Mononuclear cell (primary cell): ENCODE results near the gene LAG3. TPM values are rescaled to one million over a fixed set of nuclear protein-coding genes. Genes with fewer than 3 reads are reported as not detected.
A peak's percentile ranks its signal among the peaks of the same experiment; 100 is the strongest.

Experiments
- H3K27me3 ChIP-seq: 2 replicates; pipeline ENCODE4 v1.6.0; 2011; ENCODE audit warnings: low read length, control low read depth; ENCODE audit not compliant: insufficient read depth
- H3K4me1 ChIP-seq: 2 replicates; pipeline ENCODE4 v1.5.1; 2011; ENCODE audit warnings: mild to moderate bottlenecking, low read length, control low read depth; ENCODE audit not compliant: insufficient read depth
- H3K4me3 ChIP-seq: 2 replicates; pipeline ENCODE4 v1.5.1; 2011; ENCODE audit warnings: mild to moderate bottlenecking, low read length, moderate library complexity
- H3K9me3 ChIP-seq: 2 replicates; pipeline ENCODE4 v1.5.1; 2011; ENCODE audit warnings: low read depth, mild to moderate bottlenecking, control low read depth, low read length
- total RNA-seq: library from RNA; depleted of rRNA; stranded (reverse); fragments of >200 nt; gene quantifications from one replicate; pipeline ENCODE4 v1.2.3, GENCODE V29; 2012

The LAG3 gene
- total RNA-seq, 1 donor = 0.31 TPM

DNA sequence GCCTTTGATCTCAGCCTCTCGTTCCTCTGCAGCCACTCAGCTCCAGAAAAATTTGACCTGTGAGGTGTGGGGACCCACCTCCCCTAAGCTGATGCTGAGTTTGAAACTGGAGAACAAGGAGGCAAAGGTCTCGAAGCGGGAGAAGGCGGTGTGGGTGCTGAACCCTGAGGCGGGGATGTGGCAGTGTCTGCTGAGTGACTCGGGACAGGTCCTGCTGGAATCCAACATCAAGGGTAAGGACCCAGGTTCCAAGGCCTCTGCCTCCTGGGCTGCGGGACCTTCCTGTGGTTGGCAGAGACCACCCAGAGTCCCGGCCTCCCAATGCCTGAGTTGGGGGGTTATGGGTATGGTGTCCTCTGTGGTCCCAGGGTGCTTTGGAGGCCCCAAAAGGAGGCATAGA is 44.8 kb downstream of the LAG3 start:
- Histone ChIP-seq H3K4me3 (no peak overlapping the region), H3K27me3 (peaks cover 2% of the 10 kb centered on the region), H3K4me1 (peaks cover 28% of the 10 kb centered on the region), H3K9me3 (no peaks in the 10 kb centered on the region)

DNA sequence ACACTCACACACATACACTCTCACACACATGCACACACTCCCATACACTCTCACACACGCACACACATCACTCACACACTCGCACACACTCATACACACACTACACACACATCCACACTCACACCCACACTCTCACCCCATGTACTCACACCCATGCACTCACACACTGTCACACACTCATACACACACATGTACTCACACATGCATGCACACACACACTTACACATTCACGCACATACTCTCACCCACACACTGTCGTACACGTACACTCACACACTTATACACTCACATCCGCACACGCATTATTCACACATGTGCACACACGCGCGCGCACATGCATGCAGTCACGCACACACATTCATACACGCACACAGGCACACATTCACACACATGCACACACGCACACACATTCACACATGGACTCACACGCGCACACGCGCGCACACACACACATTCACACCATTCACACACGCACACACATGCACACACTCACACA is 45.4 kb downstream of the LAG3 start:
- Histone ChIP-seq H3K4me3 (no peak overlapping the region), H3K4me1 (peaks cover 25% of the 10 kb centered on the region), H3K27me3 (peaks cover 5% of the 10 kb centered on the region), H3K9me3 (no peaks in the 10 kb centered on the region)

DNA sequence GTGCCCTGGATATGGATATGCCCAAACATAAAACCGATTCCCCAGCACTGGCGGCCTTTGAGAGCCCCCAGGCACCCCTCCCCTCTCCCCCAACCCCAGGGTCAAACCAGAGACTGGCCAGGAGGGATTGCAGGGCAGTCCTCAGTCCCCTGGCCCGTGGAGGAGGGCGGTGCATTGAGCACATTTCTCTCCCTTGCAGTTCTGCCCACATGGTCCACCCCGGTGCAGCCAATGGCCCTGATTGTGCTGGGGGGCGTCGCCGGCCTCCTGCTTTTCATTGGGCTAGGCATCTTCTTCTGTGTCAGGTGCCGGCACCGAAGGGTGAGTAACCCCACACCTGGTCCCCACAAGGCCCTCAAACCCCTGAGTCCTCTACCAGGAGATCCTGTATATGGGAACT is 45.9 kb downstream of the LAG3 start:
- Histone ChIP-seq H3K27me3 (peaks cover 5% of the 10 kb centered on the region), H3K4me1 (peaks cover 20% of the 10 kb centered on the region), H3K9me3 (no peaks in the 10 kb centered on the region), H3K4me3 (no peak overlapping the region)

DNA sequence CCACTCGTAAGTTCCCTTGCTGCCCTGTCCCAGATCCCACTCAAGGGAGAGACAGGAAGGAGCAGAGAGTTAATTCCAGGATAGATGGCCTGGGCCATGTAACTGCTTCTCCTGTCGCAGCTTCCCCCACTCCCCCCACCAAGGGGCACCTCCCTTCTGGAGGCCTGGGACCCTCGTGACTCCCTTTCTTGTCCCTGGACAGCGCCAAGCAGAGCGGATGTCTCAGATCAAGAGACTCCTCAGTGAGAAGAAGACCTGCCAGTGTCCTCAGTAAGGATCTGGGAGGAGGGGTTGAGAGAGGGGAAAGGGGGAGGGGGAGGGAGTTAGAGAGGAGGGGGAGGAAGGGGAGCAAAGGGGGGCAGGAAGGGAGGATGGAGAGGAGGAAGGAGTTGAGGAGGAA is 46.3 kb downstream of the LAG3 start:
- no peak overlapping the region for H3K4me3 ChIP-seq
- H3K9me3 ChIP-seq = no peaks in the 10 kb centered on the region
- H3K4me1 ChIP-seq = peaks cover 20% of the 10 kb centered on the region
- peaks cover 5% of the 10 kb centered on the region for H3K27me3 ChIP-seq

DNA sequence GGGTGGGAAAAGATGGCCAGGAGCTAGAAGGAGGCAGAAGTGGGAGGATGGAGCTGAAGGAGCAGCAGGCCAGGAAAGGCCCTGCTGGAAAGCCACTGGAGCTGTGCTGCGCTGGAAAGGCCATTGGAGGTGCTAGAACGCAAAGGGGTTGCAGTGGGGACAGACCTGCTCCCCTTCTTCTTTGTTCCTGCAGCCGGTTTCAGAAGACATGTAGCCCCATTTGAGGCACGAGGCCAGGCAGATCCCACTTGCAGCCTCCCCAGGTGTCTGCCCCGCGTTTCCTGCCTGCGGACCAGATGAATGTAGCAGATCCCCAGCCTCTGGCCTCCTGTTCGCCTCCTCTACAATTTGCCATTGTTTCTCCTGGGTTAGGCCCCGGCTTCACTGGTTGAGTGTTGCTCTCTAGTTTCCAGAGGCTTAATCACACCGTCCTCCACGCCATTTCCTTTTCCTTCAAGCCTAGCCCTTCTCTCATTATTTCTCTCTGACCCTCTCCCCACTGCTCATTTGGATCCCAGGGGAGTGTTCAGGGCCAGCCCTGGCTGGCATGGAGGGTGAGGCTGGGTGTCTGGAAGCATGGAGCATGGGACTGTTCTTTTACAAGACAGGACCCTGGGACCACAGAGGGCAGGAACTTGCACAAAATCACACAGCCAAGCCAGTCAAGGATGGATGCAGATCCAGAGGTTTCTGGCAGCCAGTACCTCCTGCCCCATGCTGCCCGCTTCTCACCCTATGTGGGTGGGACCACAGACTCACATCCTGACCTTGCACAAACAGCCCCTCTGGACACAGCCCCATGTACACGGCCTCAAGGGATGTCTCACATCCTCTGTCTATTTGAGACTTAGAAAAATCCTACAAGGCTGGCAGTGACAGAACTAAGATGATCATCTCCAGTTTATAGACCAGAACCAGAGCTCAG is 47.0 kb downstream of the LAG3 start:
- Histone ChIP-seq H3K4me3 (no peak overlapping the region), H3K4me1 (peaks cover 20% of the 10 kb centered on the region), H3K27me3 (peaks cover 5% of the 10 kb centered on the region), H3K9me3 (no peaks in the 10 kb centered on the region)

DNA sequence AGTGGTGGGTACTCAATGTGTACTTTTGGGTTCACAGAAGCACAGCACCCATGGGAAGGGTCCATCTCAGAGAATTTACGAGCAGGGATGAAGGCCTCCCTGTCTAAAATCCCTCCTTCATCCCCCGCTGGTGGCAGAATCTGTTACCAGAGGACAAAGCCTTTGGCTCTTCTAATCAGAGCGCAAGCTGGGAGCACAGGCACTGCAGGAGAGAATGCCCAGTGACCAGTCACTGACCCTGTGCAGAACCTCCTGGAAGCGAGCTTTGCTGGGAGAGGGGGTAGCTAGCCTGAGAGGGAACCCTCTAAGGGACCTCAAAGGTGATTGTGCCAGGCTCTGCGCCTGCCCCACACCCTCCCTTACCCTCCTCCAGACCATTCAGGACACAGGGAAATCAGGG is 47.8 kb downstream of the LAG3 start:
- H3K4me1 ChIP-seq = peaks cover 20% of the 10 kb centered on the region
- no peaks in the 10 kb centered on the region for H3K9me3 ChIP-seq
- H3K4me3 ChIP-seq = no peak overlapping the region
- peaks cover 5% of the 10 kb centered on the region for H3K27me3 ChIP-seq

DNA sequence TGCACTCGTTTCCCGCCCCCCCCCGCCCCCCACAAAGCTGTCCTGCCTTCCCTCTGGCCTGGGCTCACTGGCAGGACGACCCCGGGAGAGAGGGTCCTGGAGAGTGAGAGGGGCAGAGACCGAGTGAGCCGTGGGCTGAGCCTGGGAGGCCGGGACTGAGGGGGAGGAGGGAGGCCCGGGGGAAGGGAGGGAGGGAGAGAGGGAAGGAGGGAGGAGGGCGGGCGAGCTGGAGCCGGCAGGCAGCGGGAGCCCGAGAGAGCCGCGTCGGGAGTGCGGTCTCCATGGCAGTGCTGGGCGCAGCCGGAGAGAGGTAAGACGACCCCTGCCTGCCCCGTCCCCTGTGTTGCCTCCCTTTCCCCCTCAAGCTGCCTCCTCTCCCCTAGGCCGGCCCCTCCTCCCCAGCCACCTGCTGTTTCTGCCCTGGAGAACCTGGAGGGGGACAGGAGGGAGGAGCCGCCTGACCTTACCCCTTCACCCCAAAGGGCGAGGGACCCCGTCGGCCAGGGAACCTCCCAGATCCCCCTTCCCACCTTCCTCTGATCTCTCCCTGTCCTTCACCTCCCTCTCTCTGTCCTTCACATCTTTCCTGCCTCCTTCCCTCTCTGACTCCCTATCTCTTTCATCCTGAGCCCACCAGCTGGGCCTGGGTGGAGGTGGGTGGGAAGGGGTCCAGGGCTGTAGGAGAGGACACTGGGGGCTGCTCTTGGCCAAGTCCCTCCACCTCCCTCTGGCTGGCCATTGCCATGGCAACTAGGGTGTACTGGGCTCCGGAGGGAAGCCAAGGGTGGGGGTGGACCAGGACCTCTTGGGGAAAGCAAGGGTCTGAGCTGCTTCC is 49.5 kb downstream of the LAG3 start, which contains the start of gene GPR162:
Gene GPR162, plus strand, starts transcription at position 231 of the 835 bp plus-strand sequence. CDS start 2,078 bp downstream, outside the sequence.
- Histone ChIP-seq H3K4me3 (peak within 1 kb of the TSS; percentile 26), H3K4me1 (peaks cover 20% of the 10 kb centered on the region), H3K9me3 (no peaks in the 10 kb centered on the region), H3K27me3 (peaks cover 15% of the 10 kb centered on the region)

DNA sequence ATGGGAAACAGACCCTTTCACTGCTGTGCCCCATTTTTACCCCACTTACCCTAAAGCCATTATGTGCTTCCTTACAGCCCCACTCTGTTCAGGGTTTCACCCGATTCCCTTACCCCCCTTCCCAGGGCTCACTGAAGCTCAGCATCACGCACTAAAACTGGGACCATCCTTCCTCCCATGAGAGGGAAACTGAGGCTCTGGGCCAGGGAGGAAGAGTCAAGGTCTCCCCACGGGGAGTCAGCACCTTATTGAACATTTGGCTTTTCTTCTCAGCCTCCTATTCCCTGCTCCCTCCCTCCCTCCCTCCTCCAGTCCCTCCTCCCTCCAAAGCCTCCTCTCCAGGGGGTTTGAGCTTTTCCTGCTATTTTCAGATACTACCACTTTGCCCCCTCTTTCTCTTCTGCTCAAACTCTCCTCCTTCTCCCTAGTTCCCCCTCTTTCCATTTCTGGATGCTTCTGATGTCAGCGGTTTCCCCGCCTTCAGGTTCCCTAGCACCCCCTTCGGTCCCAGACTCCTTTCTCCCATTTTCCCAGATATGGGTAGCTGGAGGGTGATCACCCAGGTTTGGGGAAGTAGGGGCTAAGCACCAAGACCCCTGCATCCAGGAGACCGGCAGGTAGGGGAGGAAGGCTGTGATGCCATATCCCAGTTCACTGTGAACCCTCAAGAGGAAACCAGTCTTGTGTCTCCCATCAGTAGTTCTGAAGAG is 50.3 kb downstream of the LAG3 start:
- Histone ChIP-seq H3K27me3 (peaks cover 23% of the 10 kb centered on the region), H3K4me3 (no peak overlapping the region)

DNA sequence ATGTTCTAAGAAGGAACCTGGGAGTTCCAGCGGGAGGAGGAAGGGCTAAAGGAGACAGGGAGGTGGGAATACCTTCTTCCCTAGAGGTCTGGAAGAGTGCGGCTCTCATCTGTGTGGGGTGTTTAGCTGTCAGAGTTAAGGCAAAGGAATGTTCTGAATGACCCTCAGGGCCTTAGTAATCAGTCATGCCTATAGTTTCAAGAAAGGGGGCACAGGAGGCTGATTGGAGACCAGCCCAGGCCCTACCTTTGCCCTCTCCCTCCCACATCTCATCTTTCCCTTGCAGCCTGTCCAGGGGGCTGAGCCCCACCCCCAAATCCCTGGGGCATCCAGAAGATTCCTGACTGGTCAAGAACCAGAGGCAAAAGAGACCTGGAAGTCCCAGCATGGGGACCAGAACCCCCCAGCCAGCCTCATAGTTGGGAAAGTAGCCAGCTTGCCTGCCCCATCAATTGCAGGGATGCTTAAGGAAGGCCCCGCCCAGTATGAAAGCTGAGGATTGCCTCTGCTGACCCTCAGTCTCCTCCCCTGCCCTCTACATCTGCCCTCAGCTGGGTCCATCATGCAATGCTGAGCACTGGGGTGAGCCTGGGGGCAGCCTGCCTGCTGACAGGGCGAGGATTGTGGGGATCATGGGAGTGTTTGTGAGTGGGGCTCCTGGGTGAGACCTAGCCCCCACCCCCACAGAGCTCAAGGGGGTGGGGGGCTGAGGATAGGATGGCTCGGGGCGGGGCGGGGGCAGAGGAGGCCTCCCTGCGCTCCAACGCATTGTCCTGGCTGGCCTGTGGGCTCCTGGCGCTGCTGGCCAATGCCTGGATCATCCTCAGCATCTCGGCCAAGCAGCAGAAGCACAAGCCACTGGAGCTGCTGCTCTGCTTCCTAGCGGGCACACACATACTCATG is 51.1 kb downstream of the LAG3 start:
- H3K4me3 ChIP-seq = no peak overlapping the region
- H3K27me3 ChIP-seq = peaks cover 25% of the 10 kb centered on the region
- H3K4me1 ChIP-seq = peaks cover 28% of the 10 kb centered on the region

More for the DNA sequence above, 50.3 kb downstream of the LAG3 start:
- H3K9me3 ChIP-seq = no peaks in the 10 kb centered on the region
- H3K4me1 ChIP-seq = peaks cover 24% of the 10 kb centered on the region

DNA sequence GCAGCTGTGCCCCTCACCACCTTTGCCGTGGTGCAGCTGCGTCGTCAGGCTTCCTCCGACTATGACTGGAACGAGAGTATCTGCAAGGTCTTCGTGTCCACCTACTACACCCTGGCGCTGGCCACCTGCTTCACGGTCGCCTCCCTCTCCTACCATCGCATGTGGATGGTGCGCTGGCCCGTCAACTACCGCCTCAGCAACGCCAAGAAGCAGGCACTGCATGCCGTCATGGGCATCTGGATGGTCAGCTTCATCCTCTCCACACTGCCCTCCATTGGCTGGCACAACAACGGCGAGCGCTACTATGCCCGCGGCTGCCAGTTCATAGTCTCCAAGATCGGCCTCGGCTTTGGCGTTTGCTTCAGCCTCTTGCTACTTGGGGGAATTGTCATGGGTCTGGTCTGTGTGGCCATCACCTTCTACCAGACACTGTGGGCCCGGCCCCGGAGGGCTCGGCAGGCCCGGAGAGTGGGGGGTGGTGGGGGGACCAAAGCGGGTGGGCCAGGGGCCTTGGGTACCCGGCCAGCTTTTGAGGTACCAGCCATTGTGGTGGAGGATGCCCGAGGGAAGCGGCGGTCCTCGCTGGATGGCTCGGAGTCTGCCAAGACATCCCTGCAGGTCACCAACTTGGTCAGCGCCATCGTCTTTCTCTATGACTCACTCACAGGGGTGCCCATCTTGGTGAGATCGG is 51.9 kb downstream of the LAG3 start:
- Histone ChIP-seq H3K4me1 (peaks cover 36% of the 10 kb centered on the region), H3K9me3 (no peaks in the 10 kb centered on the region), H3K27me3 (peaks cover 30% of the 10 kb centered on the region), H3K4me3 (no peak overlapping the region)

More for the DNA sequence above, 51.1 kb downstream of the LAG3 start:
- no peaks in the 10 kb centered on the region for H3K9me3 ChIP-seq

DNA sequence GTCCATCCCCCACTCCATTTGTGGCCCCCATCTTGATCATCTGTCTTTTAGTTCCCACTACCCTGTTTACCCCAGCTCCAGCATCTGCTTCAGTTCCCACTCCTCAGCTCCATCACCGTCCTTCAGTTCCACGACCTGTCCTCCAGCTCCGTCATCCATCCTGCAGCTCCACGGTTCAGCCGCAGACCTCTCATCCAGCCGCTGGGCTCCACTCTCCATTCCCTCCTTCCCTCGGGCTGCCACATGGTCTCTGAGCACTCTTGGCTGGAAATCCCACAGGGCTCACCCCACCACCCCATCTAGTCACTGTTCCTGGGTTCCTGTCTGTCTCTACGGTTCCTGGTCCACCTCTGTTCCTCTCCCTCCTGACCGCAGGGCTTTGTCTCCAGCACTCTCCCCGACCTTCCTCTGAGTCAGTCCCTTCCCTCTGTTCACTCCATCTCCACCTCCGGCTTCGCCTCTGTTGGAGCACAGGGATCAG is 52.6 kb downstream of the LAG3 start:
- Histone ChIP-seq H3K4me1 (peaks cover 39% of the 10 kb centered on the region), H3K27me3 (peaks cover 37% of the 10 kb centered on the region), H3K9me3 (no peaks in the 10 kb centered on the region), H3K4me3 (no peak overlapping the region)

DNA sequence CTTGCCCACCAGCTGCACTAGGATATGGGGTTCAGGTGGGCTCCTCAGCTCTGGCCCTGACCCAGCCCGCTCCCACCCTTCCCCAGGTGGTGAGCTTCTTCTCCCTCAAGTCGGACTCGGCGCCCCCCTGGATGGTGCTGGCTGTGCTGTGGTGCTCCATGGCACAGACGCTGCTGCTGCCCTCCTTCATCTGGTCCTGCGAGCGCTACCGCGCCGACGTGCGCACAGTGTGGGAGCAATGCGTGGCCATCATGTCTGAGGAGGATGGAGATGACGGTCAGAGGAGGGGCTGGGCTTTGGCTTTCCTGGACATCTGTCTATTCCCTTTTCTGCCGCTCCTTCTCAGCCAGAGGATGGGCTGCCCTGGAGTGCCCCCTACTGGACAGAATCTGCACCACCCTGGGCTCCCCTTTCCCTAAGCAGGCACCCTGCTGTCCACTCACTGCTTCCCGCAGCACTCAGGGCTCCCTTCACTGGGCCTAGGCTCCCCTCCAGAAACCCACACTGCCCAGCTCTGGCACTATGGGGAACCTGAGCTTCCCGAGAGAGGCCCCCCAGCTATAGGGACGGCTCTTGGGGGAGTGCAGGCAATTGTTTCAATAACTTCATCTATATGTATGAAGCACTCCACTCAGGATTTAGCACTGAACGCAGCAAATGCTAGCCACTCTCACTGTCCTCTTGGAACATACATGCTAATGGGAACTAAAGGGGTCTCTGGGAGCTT is 53.2 kb downstream of the LAG3 start:
- peaks cover 35% of the 10 kb centered on the region for H3K4me1 ChIP-seq

More for the DNA sequence above, 53.2 kb downstream of the LAG3 start:
- Histone ChIP-seq H3K27me3 (peaks cover 43% of the 10 kb centered on the region), H3K4me3 (no peak overlapping the region), H3K9me3 (no peaks in the 10 kb centered on the region)
